HG03135 (cell line): ENCODE data around the gene ZC3H18.

Experiments used
- ATAC-seq: cut with Tn5 transposase; IDR thresholded peaks from one replicate; pipeline ENCODE4 v1.9.1; 2021; ENCODE audit warnings: mild to moderate bottlenecking, moderate library complexity; ENCODE audit not compliant: unreplicated experiment

ZC3H18 gene

GRCh38 chr16:88671806-88672205 lies 101.6 kb downstream of the ZC3H18 start:
- no peak for ATAC-seq

- no peak for ATAC-seq
Measured at GRCh38 chr16:88672776-88673175, 102.6 kb downstream of the ZC3H18 start.

- no peak for ATAC-seq
Measured at GRCh38 chr16:88673716-88674379, 103.6 kb downstream of the ZC3H18 start.

- no peak for ATAC-seq
Measured at GRCh38 chr16:88676502-88677242, 106.5 kb downstream of the ZC3H18 start.

GRCh38 chr16:88677721-88678120 lies 107.5 kb downstream of the ZC3H18 start:
- ATAC-seq, result no peak

- ATAC-seq, result no peak
Measured at GRCh38 chr16:88678224-88678979, 108.2 kb downstream of the ZC3H18 start.

- no peak for ATAC-seq
Measured at GRCh38 chr16:88680554-88681083, 110.4 kb downstream of the ZC3H18 start.

GRCh38 chr16:88681084-88681680 lies 111.0 kb downstream of the ZC3H18 start:
- ATAC-seq, result no peak
